HG02571 (cell line): ENCODE measurements around the gene CRYZL1.
"Not testable (repeated sequence)": the region's sequence is repeated elsewhere in the genome, so short reads cannot be mapped to it uniquely, and the experiment has no call there.

Experiments
- ATAC-seq: cut with Tn5 transposase; IDR thresholded peaks from one replicate; pipeline ENCODE4 v1.9.1; 2021; ENCODE audit warnings: mild to moderate bottlenecking, moderate library complexity; ENCODE audit not compliant: unreplicated experiment

The CRYZL1 gene

GRCh38 chr21:33640697-33641351 lies 717 bp downstream of the CRYZL1 start:
- ATAC-seq = no peak

GRCh38 chr21:33634254-33634653 lies 7.3 kb downstream of the CRYZL1 start:
- no peak for ATAC-seq

DNA sequence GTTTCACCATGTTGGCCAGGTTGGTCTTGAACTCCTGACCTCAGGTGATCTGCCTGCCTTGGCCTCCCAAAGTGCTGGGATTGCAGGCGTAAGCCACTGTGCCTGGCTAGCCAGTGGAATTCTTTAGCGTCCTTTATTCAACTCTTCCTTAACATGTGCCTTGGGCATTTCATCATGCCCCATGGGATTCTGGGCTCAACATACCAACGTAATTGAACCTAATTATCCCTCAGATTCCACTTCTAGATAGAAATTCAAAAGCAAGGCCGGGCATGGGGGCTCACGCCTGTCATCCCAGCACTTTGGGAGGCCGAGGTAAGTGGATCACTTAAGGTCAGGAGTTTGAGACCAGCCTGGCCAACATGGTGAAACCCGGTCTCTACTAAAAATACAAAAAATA lies 15.4 kb downstream of the CRYZL1 start:
- not testable (repeated sequence) for ATAC-seq

DNA sequence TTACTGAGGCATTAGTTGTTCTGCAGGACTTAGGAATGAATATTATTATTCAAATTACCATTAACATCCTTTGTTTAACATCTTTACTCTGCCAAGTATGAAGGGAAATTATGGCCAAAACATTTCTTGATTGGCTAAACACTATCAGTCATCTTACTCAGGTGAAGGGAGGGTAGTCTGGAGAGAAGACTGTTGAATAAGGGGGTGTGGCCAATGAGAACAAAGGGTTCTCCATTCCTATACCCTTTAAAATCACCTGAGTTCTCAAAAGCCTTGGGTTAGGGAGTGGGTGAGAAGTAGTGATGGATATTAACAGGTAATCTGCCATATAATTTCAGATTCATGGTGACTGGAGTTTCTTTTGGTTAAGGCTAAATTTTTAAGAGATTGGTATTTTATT lies 19.3 kb downstream of the CRYZL1 start:
- ATAC-seq = no peak

- ATAC-seq = no peak
Measured at GRCh38 chr21:33619726-33620125, 21.8 kb downstream of the CRYZL1 start.

DNA sequence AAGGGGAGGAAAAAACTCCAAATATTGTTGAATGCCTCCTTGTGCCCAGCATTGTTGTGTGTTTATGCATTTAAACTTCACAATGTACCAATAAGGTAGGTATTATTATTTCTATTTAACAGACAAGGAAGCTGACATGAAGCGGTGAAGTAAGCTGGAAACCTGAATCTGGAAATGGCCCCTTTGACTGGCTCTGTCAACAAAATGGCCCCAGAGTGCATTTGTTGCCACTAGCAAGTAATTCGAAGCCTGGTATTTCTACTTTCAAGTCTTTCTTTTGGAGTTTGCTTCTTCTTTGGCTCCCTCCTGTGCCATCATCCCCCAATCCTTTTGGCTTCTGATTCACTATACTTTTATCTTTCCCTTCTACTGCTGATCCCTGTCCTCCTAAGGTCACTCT lies 23.1 kb downstream of the CRYZL1 start:
- no peak for ATAC-seq

DNA sequence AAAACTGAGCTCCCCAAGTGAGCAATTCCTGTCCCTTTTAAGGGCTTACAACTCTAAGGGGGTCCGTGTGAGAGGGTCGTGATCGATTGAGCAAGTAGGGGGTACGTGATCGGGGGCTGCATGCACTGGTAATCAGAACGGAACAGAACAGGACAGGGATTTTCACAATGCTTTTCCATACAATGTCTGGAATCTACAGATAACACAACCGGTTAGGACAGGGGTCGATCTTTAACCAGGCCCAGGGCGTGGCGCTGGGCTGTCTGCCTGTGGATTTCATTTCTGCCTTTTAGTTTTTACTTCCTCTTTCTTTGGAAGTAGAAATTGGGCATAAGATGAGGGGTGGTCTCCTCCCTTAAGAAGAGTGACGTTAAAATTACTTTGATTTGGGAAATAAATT lies 24.0 kb downstream of the CRYZL1 start:
- ATAC-seq = not testable (repeated sequence)

- no peak for ATAC-seq
Measured at GRCh38 chr21:33611006-33611744, 30.4 kb downstream of the CRYZL1 start.

GRCh38 chr21:33608559-33608958 lies 33.0 kb downstream of the CRYZL1 start:
- ATAC-seq = no peak

DNA sequence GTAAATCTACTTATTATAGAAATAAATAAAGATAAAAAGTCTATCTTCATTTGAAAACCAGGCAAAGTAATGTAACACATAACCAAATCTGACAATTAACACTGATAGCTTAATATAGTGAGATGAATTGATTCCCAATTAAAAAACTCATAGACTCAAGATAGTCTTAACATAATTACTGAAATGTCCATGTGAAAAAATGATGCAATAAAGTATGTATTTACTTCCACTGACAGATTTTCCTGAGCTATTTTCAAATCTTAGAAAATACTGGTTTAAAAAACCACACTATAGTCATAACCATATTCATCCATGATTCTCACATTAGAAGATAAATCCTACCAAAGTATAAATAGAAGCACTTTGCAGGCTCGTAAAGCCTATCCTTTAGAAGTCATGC lies 43.5 kb downstream of the CRYZL1 start:
- ATAC-seq = no peak

DNA sequence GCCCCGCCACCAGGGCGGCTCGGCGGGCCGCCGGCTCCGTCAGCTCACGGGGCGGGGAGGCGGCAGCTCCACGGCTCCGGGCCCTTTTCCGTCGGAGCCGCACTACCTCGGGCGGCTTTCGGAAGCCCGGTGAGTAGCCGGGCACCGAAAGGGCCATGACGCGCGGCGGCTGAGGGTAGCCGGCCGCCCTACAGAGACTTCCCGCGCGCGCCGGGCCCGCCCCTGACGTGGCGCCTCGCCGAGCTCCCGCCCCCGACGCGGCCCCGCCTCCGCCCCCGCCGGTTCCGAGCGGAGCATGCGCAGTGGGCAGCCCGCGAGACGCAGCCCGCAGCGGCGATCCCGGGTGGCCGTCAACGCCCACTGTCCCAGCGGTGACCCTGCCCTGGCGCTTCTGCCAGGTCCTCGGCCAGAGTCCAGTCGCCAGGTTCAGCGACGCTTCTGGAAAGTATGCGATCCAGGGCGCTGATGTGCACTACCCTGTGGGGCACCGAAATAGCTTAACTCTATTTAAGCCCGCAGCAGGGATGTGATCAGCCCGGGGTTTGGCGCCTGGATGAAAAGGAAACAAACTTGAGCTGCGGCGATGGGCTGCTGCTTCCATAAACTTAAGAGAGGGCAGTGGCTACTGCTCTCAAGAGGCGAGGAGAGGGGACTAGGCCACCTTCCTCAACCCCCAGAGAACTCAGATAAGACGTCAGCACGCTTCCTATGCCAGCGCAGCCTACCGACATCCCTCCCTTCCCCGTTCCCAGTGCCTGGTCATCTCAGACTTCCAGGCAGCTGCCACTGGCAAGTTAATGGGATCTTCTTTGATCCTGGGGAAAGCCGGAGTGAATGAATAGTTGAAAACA lies 52.8 kb downstream of the CRYZL1 start, which contains the start of gene DONSON:
Gene DONSON (minus strand): TSS at position 200 of the 851 bp plus-strand sequence. CDS start 43 bp downstream, at position 157.
- ATAC-seq = peak; percentile 84

- peak; percentile 29 for ATAC-seq
Measured at GRCh38 chr21:33587792-33588484, 53.6 kb downstream of the CRYZL1 start.

- no peak for ATAC-seq
Measured at GRCh38 chr21:33586927-33587326, 54.6 kb downstream of the CRYZL1 start.

DNA sequence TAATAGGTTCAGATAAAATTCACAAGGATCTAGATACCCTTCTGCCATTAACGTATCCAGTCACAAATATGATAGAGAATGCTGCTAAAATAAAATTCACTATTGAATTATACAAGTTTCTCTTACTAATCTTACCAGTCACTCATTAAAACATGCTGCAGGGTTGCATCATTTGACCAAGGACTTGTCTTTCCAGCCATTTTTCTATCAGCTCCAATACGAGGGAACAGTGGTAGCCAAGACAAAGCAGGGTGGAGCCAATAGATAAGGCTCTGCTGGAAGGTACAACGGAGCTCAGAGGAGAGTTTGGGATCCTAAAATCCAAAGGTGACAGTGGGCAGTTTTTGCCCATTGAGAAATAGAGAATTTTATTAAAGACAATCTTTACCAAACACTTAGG lies 57.1 kb downstream of the CRYZL1 start:
- ATAC-seq = no peak

DNA sequence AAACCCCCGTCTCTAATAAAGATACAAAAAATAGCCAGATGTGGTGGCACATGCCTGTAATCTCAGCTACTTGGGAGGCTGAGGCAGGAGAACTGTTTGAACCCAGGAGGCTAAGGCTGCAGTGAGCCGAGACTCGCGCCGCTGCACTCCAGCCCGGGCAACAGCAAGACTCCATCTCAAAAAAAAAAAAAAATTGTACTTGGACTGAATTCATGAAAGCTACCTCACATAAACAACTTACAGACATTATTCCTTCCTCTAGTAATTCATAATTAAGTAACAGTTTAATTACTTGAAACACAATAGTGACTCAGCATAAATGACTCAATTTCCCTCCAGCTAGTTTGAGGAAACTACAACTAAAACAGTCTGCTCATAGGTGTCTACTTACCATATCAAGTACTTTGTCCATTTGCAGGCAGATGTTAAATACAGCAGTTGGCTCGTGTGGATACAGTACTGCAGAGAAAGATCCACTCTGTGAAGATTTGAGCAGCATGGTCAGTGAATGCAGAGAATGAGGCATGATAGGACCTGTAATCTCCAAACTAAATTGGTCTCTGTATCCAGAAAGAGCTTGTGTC lies 62.5 kb downstream of the CRYZL1 start:
- ATAC-seq = no peak

GRCh38 chr21:33578214-33578613 lies 63.3 kb downstream of the CRYZL1 start:
- ATAC-seq = no peak

GRCh38 chr21:33576741-33577141 lies 64.8 kb downstream of the CRYZL1 start:
- ATAC-seq = not testable (repeated sequence)

DNA sequence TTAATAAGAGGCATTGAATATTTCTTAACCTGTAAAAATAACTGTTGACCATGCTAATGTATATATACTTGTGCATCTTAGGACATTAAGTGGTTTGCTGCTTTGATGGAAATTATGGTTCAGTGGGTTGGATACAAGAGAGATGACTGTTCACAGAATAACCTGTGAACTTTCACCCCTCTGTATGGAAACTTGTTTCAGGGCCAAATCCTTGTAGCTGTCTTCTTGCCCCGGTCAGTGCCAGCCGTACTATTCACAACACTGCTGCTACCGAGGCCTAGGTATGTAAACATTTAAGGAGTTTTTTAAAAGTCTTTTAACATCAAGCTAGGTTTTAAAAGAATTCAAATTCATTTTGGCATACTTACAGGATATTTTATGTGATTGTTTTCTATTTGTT lies 69.2 kb downstream of the CRYZL1 start:
- ATAC-seq = no peak

GRCh38 chr21:33569991-33570390 lies 71.5 kb downstream of the CRYZL1 start:
- no peak for ATAC-seq

GRCh38 chr21:33568448-33568847 lies 73.1 kb downstream of the CRYZL1 start:
- no peak for ATAC-seq

DNA sequence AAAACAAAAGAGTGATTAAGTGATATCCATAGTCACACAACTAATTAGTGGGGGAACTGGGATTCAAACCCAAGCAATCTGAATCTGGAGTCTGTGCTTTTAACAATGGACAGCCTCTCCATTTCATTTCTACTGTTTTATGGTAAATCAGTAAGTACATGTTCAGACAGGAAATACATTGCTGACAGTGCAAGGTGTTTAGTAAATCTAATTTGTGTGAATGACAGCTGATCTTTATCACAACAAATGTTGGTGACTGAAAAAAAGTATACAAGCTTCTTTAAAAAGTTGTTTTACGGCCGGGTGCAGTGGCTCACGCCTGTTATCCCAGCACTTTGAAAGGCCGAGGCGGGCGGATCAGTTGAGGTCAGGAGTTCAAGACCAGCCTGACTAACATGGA lies 73.6 kb downstream of the CRYZL1 start:
- ATAC-seq = no peak
